Activated naive CD8-positive, alpha-beta T cell (primary cell): ENCODE measurements around the gene DYNC2LI1.

Source experiments
- H3K27ac Mint-ChIP-seq: one replicate; pipeline ENCODE4 v1.8.0; 2021; ENCODE audit warnings: mixed read lengths
- H3K27me3 Mint-ChIP-seq: one replicate; pipeline ENCODE4 v1.8.0; 2021; ENCODE audit warnings: mixed read lengths
- H3K36me3 Mint-ChIP-seq: one replicate; pipeline ENCODE4 v1.8.0; 2021; ENCODE audit warnings: mixed read lengths
- H3K4me1 Mint-ChIP-seq: one replicate; pipeline ENCODE4 v1.8.0; 2021; ENCODE audit warnings: low read depth, mixed read lengths
- H3K4me3 Mint-ChIP-seq: one replicate; pipeline ENCODE4 v1.8.0; 2021; ENCODE audit warnings: mild to moderate bottlenecking, mixed read lengths
- H3K9me3 Mint-ChIP-seq: one replicate; pipeline ENCODE4 v1.8.0; 2021; ENCODE audit warnings: low read depth, mixed read lengths

DYNC2LI1 gene

GRCh38 chr2:43749583-43749982 is 24.3 kb upstream of the DYNC2LI1 start:
- no peaks in the 10 kb centered on the region for H3K4me1 Mint-ChIP-seq
- peaks cover 2% of the 10 kb centered on the region for H3K36me3 Mint-ChIP-seq
- H3K27ac Mint-ChIP-seq = no peak overlapping the region
- no peaks in the 10 kb centered on the region for H3K9me3 Mint-ChIP-seq
- H3K4me3 Mint-ChIP-seq = no peak overlapping the region
- no peaks in the 10 kb centered on the region for H3K27me3 Mint-ChIP-seq

GRCh38 chr2:43751476-43751990 is 22.3 kb upstream of the DYNC2LI1 start:
- Mint-ChIP-seq H3K4me1 (no peaks in the 10 kb centered on the region), H3K9me3 (no peaks in the 10 kb centered on the region), H3K27me3 (no peaks in the 10 kb centered on the region), H3K27ac (no peak overlapping the region), H3K36me3 (peaks cover 2% of the 10 kb centered on the region), H3K4me3 (no peak overlapping the region)

GRCh38 chr2:43752302-43752701 is 21.5 kb upstream of the DYNC2LI1 start:
- no peak overlapping the region for H3K27ac Mint-ChIP-seq
- H3K9me3 Mint-ChIP-seq = no peaks in the 10 kb centered on the region
- H3K27me3 Mint-ChIP-seq = no peaks in the 10 kb centered on the region
- H3K4me1 Mint-ChIP-seq = no peaks in the 10 kb centered on the region
- H3K36me3 Mint-ChIP-seq = peaks cover 2% of the 10 kb centered on the region
- H3K4me3 Mint-ChIP-seq = no peak overlapping the region

- no peaks in the 10 kb centered on the region for H3K27me3 Mint-ChIP-seq
- H3K36me3 Mint-ChIP-seq = peaks cover 2% of the 10 kb centered on the region
- no peaks in the 10 kb centered on the region for H3K9me3 Mint-ChIP-seq
- no peak overlapping the region for H3K27ac Mint-ChIP-seq
- H3K4me3 Mint-ChIP-seq = no peak overlapping the region
- no peaks in the 10 kb centered on the region for H3K4me1 Mint-ChIP-seq
Observed at GRCh38 chr2:43754180-43754579, 19.7 kb upstream of the DYNC2LI1 start.

- Mint-ChIP-seq H3K4me3 (no peak overlapping the region), H3K4me1 (no peaks in the 10 kb centered on the region), H3K27ac (no peak overlapping the region), H3K9me3 (no peaks in the 10 kb centered on the region), H3K27me3 (no peaks in the 10 kb centered on the region), H3K36me3 (peaks cover 5% of the 10 kb centered on the region)
Observed at GRCh38 chr2:43758739-43759138, 15.1 kb upstream of the DYNC2LI1 start.

- no peak overlapping the region for H3K4me3 Mint-ChIP-seq
- H3K4me1 Mint-ChIP-seq = no peaks in the 10 kb centered on the region
- H3K27me3 Mint-ChIP-seq = no peaks in the 10 kb centered on the region
- no peaks in the 10 kb centered on the region for H3K9me3 Mint-ChIP-seq
- no peak overlapping the region for H3K27ac Mint-ChIP-seq
- peaks cover 4% of the 10 kb centered on the region for H3K36me3 Mint-ChIP-seq
Observed at GRCh38 chr2:43759195-43759594, 14.6 kb upstream of the DYNC2LI1 start.

GRCh38 chr2:43762286-43762685 is 11.6 kb upstream of the DYNC2LI1 start:
- Mint-ChIP-seq H3K4me3 (no peak overlapping the region), H3K27me3 (no peaks in the 10 kb centered on the region), H3K9me3 (no peaks in the 10 kb centered on the region), H3K4me1 (peaks cover 3% of the 10 kb centered on the region), H3K27ac (no peak overlapping the region), H3K36me3 (peaks cover 2% of the 10 kb centered on the region)

- Mint-ChIP-seq H3K27me3 (no peaks in the 10 kb centered on the region), H3K4me1 (peaks cover 3% of the 10 kb centered on the region), H3K27ac (no peak overlapping the region), H3K4me3 (no peak overlapping the region), H3K9me3 (no peaks in the 10 kb centered on the region), H3K36me3 (peaks cover 2% of the 10 kb centered on the region)
Observed at GRCh38 chr2:43763091-43763490, 10.7 kb upstream of the DYNC2LI1 start.

GRCh38 chr2:43764086-43764705 is 9.6 kb upstream of the DYNC2LI1 start:
- peaks cover 2% of the 10 kb centered on the region for H3K36me3 Mint-ChIP-seq

GRCh38 chr2:43766006-43766405 is 7.8 kb upstream of the DYNC2LI1 start:
- H3K36me3 Mint-ChIP-seq = peaks cover 2% of the 10 kb centered on the region
- no peaks in the 10 kb centered on the region for H3K9me3 Mint-ChIP-seq
- H3K4me1 Mint-ChIP-seq = peaks cover 3% of the 10 kb centered on the region
- H3K27ac Mint-ChIP-seq = no peak overlapping the region
- peaks cover 3% of the 10 kb centered on the region for H3K27me3 Mint-ChIP-seq
- H3K4me3 Mint-ChIP-seq = no peak overlapping the region

More at GRCh38 chr2:43764086-43764705, 9.6 kb upstream of the DYNC2LI1 start:
- H3K9me3 Mint-ChIP-seq = no peaks in the 10 kb centered on the region
- H3K4me1 Mint-ChIP-seq = peaks cover 3% of the 10 kb centered on the region
- H3K27me3 Mint-ChIP-seq = peaks cover 1% of the 10 kb centered on the region
- H3K27ac Mint-ChIP-seq = no peak overlapping the region
- H3K4me3 Mint-ChIP-seq = no peak overlapping the region

GRCh38 chr2:43774617-43775016 is 778 bp downstream of the DYNC2LI1 start:
- Mint-ChIP-seq H3K36me3 (peaks cover 3% of the 10 kb centered on the region), H3K4me1 (peaks cover 22% of the 10 kb centered on the region), H3K27ac (peak overlapping the region; percentile 92), H3K4me3 (peak overlapping the region; percentile 98), H3K27me3 (no peaks in the 10 kb centered on the region), H3K9me3 (no peaks in the 10 kb centered on the region)

- Mint-ChIP-seq H3K27me3 (no peaks in the 10 kb centered on the region), H3K27ac (peak overlapping the region; percentile 16), H3K9me3 (no peaks in the 10 kb centered on the region), H3K36me3 (peaks cover 8% of the 10 kb centered on the region), H3K4me1 (peaks cover 22% of the 10 kb centered on the region), H3K4me3 (no peak overlapping the region)
Observed at GRCh38 chr2:43776324-43776723, 2.5 kb downstream of the DYNC2LI1 start.

- H3K36me3 Mint-ChIP-seq = peaks cover 8% of the 10 kb centered on the region
- H3K9me3 Mint-ChIP-seq = no peaks in the 10 kb centered on the region
- H3K4me3 Mint-ChIP-seq = no peak overlapping the region
- no peaks in the 10 kb centered on the region for H3K27me3 Mint-ChIP-seq
- no peak overlapping the region for H3K27ac Mint-ChIP-seq
- H3K4me1 Mint-ChIP-seq = peaks cover 22% of the 10 kb centered on the region
Observed at GRCh38 chr2:43777306-43777926, 3.6 kb downstream of the DYNC2LI1 start.

- Mint-ChIP-seq H3K27me3 (no peaks in the 10 kb centered on the region), H3K4me1 (peaks cover 19% of the 10 kb centered on the region), H3K36me3 (peaks cover 8% of the 10 kb centered on the region), H3K27ac (no peak overlapping the region), H3K9me3 (no peaks in the 10 kb centered on the region), H3K4me3 (no peak overlapping the region)
Observed at GRCh38 chr2:43778233-43778632, 4.4 kb downstream of the DYNC2LI1 start.

GRCh38 chr2:43787895-43788294 is 14.1 kb downstream of the DYNC2LI1 start:
- Mint-ChIP-seq H3K36me3 (peaks cover 9% of the 10 kb centered on the region), H3K9me3 (no peaks in the 10 kb centered on the region), H3K4me1 (peaks cover 8% of the 10 kb centered on the region), H3K27me3 (no peaks in the 10 kb centered on the region), H3K4me3 (no peak overlapping the region), H3K27ac (peak overlapping the region; percentile 78)

GRCh38 chr2:43788646-43789045 is 14.8 kb downstream of the DYNC2LI1 start:
- Mint-ChIP-seq H3K9me3 (no peaks in the 10 kb centered on the region), H3K4me1 (peaks cover 8% of the 10 kb centered on the region), H3K27ac (no peak overlapping the region), H3K36me3 (peaks cover 9% of the 10 kb centered on the region), H3K4me3 (no peak overlapping the region), H3K27me3 (no peaks in the 10 kb centered on the region)
